ENCODE measurements around the gene YEATS2.

DNA sequence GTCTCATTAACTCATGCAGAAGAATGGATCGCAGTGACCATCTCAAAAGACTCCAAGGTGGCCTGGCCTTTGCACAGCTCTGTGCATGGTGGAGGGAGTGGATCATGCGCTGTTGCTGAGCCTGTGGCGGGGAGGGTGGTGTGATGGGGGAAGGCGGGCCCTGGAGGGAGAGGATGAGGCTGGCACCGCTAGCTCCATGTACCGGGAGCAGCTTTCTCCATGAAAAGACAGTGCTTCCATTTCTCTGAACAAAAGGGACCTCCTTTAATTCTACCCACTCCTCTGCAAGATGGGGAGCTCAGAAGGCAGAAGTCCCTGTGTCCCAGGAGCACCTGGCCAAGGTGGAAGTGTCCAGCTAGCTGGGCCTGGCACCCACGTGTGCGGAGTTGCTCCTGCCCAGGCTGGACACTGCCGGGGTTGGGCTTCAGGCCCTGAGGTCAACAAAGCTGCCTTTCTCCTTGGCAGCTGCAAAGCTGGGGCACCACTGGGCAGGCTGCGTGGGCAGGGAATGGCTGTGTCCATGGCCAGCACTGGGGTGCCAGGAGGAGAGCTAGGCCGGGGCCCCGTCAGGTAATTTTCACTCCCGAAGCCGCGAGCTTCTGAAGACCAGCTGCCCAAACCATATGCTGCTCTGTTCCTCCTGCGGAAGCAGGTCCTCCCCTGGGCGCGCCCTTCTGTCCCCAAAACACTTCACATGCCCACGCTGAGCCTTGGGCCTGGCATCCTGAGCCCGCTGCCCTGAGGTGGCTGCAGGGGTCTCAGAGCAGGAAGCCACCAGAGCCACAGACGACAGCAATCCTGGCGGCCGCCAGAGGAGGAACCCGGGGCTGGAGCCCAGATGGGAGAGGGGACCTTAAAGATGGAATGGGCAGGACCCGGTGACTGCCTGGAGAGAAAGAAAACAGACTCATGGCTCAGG is 121.4 kb downstream of the YEATS2 start:
- TF ChIP-seq, protein P1, sequence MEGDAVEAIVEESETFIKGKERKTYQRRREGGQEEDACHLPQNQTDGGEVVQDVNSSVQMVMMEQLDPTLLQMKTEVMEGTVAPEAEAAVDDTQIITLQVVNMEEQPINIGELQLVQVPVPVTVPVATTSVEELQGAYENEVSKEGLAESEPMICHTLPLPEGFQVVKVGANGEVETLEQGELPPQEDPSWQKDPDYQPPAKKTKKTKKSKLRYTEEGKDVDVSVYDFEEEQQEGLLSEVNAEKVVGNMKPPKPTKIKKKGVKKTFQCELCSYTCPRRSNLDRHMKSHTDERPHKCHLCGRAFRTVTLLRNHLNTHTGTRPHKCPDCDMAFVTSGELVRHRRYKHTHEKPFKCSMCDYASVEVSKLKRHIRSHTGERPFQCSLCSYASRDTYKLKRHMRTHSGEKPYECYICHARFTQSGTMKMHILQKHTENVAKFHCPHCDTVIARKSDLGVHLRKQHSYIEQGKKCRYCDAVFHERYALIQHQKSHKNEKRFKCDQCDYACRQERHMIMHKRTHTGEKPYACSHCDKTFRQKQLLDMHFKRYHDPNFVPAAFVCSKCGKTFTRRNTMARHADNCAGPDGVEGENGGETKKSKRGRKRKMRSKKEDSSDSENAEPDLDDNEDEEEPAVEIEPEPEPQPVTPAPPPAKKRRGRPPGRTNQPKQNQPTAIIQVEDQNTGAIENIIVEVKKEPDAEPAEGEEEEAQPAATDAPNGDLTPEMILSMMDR (conservative IDR thresholded peaks at IDR 0.05 in 1 of 2, IDR thresholded peaks at IDR 0.05 in 1 of 2; ENCODE audit: low read depth in 1 of 2, low read length in 2 of 2) = no peak
- TF ChIP-seq EZH2 (IDR thresholded peaks at IDR 0.05; ENCODE audit: low read length, missing control alignments) = no peak
